ENCODE data around the gene EHD2.
A peak's percentile ranks its signal among the peaks of the same experiment; 100 is the strongest.
"Not testable (repeated sequence)": the region's sequence is repeated elsewhere in the genome, so short reads cannot be mapped to it uniquely, and the experiment has no call there.

EHD2 gene

GRCh38 chr19:47778954-47779351 lies 65.7 kb downstream of the EHD2 start:
- Mint-ChIP-seq H3K9me3 (no peaks in the 10 kb centered on the region), H3K36me3 (ENCODE audit: low read depth) (peaks cover 26% of the 10 kb centered on the region), H3K27ac (peak overlapping the region; percentile 77 to 96 (median 94)), H3K4me3 (peak overlapping the region; percentile 95 to 97 (median 95)), H3K4me1 (peaks cover 36% of the 10 kb centered on the region), H3K27me3 (ENCODE audit: low read depth) (no peaks in the 10 kb centered on the region)
- TF ChIP-seq, protein P1, sequence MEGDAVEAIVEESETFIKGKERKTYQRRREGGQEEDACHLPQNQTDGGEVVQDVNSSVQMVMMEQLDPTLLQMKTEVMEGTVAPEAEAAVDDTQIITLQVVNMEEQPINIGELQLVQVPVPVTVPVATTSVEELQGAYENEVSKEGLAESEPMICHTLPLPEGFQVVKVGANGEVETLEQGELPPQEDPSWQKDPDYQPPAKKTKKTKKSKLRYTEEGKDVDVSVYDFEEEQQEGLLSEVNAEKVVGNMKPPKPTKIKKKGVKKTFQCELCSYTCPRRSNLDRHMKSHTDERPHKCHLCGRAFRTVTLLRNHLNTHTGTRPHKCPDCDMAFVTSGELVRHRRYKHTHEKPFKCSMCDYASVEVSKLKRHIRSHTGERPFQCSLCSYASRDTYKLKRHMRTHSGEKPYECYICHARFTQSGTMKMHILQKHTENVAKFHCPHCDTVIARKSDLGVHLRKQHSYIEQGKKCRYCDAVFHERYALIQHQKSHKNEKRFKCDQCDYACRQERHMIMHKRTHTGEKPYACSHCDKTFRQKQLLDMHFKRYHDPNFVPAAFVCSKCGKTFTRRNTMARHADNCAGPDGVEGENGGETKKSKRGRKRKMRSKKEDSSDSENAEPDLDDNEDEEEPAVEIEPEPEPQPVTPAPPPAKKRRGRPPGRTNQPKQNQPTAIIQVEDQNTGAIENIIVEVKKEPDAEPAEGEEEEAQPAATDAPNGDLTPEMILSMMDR (IDR thresholded peaks at IDR 0.05; ENCODE audit: unreplicated experiment in 3 of 3) = no peak

GRCh38 chr19:47779524-47780214 lies 66.4 kb downstream of the EHD2 start:
- Mint-ChIP-seq H3K4me1 (peaks cover 41% of the 10 kb centered on the region), H3K4me3 (peak overlapping the region; percentile 95 to 97 (median 95))

GRCh38 chr19:47780215-47780551 lies 67.0 kb downstream of the EHD2 start:
- TF ChIP-seq, protein P1 (IDR thresholded peaks at IDR 0.05; ENCODE audit: unreplicated experiment in 3 of 3) = no peak
- H3K27ac Mint-ChIP-seq = peak overlapping the region; percentile 43 to 96 (median 60)
- H3K9me3 Mint-ChIP-seq = no peaks in the 10 kb centered on the region
- no peaks in the 10 kb centered on the region for H3K27me3 Mint-ChIP-seq (ENCODE audit: low read depth)
- peak overlapping the region; percentile 95 to 97 (median 95) for H3K4me3 Mint-ChIP-seq
- H3K36me3 Mint-ChIP-seq (ENCODE audit: low read depth) = peaks cover 35% of the 10 kb centered on the region
- peaks cover 41% of the 10 kb centered on the region for H3K4me1 Mint-ChIP-seq

More at GRCh38 chr19:47779524-47780214, 66.4 kb downstream of the EHD2 start:
- Mint-ChIP-seq H3K9me3 (no peaks in the 10 kb centered on the region), H3K36me3 (ENCODE audit: low read depth) (peaks cover 33% of the 10 kb centered on the region), H3K27me3 (ENCODE audit: low read depth) (no peaks in the 10 kb centered on the region), H3K27ac (peak overlapping the region; percentile 77 to 96 (median 94))
- TF ChIP-seq, protein P1 (IDR thresholded peaks at IDR 0.05; ENCODE audit: unreplicated experiment in 3 of 3) = no peak

- TF ChIP-seq, protein P1 (IDR thresholded peaks at IDR 0.05; ENCODE audit: unreplicated experiment in 3 of 3) = no peak
- Mint-ChIP-seq H3K27me3 (ENCODE audit: low read depth) (peaks cover 3% of the 10 kb centered on the region), H3K4me1 (peaks cover 46% of the 10 kb centered on the region), H3K4me3 (peak overlapping the region; percentile 27 to 95 (median 95)), H3K36me3 (ENCODE audit: low read depth) (peaks cover 39% of the 10 kb centered on the region), H3K9me3 (no peaks in the 10 kb centered on the region), H3K27ac (peak overlapping the region; percentile 56 to 96 (median 58))
Observed at GRCh38 chr19:47781590-47782262, 68.5 kb downstream of the EHD2 start.

DNA sequence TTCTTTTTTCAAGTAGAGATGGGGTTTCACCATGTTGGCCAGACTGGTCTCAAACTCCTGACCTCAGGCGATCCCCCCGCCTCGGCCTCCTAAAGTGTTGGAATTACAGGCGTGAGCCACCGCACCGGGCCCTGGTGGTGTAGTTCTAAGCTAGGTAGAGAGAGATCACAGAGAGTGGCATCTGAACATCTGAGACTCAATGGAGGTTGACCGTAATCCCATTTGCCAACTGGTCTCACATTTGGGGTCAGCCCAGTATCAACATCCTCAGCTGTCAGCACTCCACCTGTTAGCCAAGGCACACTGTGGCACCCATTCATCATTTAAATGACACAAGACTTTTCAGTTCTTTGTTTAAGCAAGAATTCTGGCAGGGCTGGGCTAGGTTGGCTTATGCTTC lies 73.3 kb downstream of the EHD2 start:
- H3K27ac Mint-ChIP-seq = peak overlapping the region; percentile 25 to 49 (median 45)
- no peaks in the 10 kb centered on the region for H3K9me3 Mint-ChIP-seq
- peaks cover 34% of the 10 kb centered on the region for H3K36me3 Mint-ChIP-seq (ENCODE audit: low read depth)
- TF ChIP-seq, protein P1 (IDR thresholded peaks at IDR 0.05; ENCODE audit: unreplicated experiment in 3 of 3) = no peak
- no peak overlapping the region for H3K4me3 Mint-ChIP-seq
- peaks cover 34% of the 10 kb centered on the region for H3K4me1 Mint-ChIP-seq
- H3K27me3 Mint-ChIP-seq (ENCODE audit: low read depth) = peaks cover 6% of the 10 kb centered on the region

DNA sequence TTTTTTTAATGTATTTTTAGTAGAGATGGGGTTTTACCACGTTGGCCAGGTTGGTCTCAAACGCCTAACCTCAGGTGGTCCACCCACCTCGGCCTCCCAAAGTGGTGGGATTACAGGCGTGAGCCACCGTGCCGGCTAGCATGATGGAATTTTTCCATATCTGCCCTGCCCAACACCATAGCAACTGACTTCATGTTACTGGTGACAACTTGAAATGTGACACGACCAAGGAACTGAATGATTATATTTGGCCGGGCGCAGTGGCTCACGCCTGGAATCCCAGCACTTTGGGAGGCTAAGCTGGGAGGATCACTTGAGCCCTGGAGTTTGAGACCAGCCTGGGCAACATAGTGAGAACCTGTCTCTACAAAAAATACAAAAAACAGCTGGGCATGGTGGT lies 74.1 kb downstream of the EHD2 start:
- not testable (repeated sequence) for H3K9me3 Mint-ChIP-seq; H3K27me3 Mint-ChIP-seq (ENCODE audit: low read depth); H3K4me3 Mint-ChIP-seq; H3K27ac Mint-ChIP-seq
- Mint-ChIP-seq H3K4me1 (peaks cover 26% of the 10 kb centered on the region), H3K36me3 (ENCODE audit: low read depth) (peaks cover 27% of the 10 kb centered on the region)

DNA sequence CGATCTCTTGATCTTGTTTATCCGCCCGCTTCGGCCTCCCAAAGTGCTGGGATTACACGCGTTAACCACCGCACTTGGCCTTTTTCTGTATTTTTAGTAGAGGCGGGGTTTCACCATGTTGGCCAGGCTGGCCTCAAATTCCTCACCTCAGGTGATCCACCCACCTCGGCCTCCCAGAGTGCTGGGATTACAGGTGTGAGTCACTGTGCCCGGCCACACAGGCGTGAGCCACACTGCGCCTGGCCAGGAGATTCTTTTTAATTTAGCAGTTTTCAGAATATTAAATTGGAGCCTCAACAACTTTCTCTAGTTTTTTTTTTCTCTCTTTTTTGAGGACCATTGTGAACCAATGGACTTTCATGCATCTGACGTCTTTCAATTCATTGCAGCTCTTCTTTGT lies 76.6 kb downstream of the EHD2 start:
- H3K27me3 Mint-ChIP-seq (ENCODE audit: low read depth); H3K9me3 Mint-ChIP-seq; H3K36me3 Mint-ChIP-seq (ENCODE audit: low read depth); H3K4me3 Mint-ChIP-seq; H3K27ac Mint-ChIP-seq: not testable (repeated sequence)
- peaks cover 11% of the 10 kb centered on the region for H3K4me1 Mint-ChIP-seq

All from nephron (organoid).